Duodenal mucosa (tissue), 2 donors: ENCODE results near the gene KDM5B.
"Not testable (repeated sequence)": the region's sequence is repeated elsewhere in the genome, so short reads cannot be mapped to it uniquely, and the experiment has no call there.

Source experiments
- H3K27ac ChIP-seq: one replicate; pipeline ENCODE4 v1.7.0; 2013; ENCODE audit warnings: low read depth, low read length
- H3K27me3 ChIP-seq, 2 donors: one replicate each; pipeline ENCODE4 v1.7.0; 2013; ENCODE audit warnings: low read length in 2 of 2, control low read depth in 1 of 2; ENCODE audit not compliant: insufficient read depth in 2 of 2, control insufficient read depth in 1 of 2
- H3K36me3 ChIP-seq, 2 donors: one replicate each; pipeline ENCODE4 v1.7.0; 2013; ENCODE audit warnings: low read length in 2 of 2, control low read depth in 1 of 2; ENCODE audit not compliant: insufficient read depth in 2 of 2, control insufficient read depth in 1 of 2
- H3K4me1 ChIP-seq, 2 donors: one replicate each; pipeline ENCODE4 v1.7.0; 2013; ENCODE audit warnings: low read length in 2 of 2, control low read depth in 1 of 2; ENCODE audit not compliant: insufficient read depth in 2 of 2, control insufficient read depth in 1 of 2
- H3K4me3 ChIP-seq, 2 donors: one replicate each; pipeline ENCODE4 v1.7.0; 2013; ENCODE audit warnings: low read length in 2 of 2, low read depth in 1 of 2
- H3K9ac ChIP-seq, 2 donors: one replicate each; pipeline ENCODE4 v1.7.0; 2013; ENCODE audit warnings: low read length in 2 of 2, low read depth in 1 of 2
- H3K9me3 ChIP-seq, 2 donors: one replicate each; pipeline ENCODE4 v1.7.0; 2013; ENCODE audit warnings: low read length in 2 of 2, control low read depth in 1 of 2; ENCODE audit not compliant: control insufficient read depth in 1 of 2

The KDM5B gene

DNA sequence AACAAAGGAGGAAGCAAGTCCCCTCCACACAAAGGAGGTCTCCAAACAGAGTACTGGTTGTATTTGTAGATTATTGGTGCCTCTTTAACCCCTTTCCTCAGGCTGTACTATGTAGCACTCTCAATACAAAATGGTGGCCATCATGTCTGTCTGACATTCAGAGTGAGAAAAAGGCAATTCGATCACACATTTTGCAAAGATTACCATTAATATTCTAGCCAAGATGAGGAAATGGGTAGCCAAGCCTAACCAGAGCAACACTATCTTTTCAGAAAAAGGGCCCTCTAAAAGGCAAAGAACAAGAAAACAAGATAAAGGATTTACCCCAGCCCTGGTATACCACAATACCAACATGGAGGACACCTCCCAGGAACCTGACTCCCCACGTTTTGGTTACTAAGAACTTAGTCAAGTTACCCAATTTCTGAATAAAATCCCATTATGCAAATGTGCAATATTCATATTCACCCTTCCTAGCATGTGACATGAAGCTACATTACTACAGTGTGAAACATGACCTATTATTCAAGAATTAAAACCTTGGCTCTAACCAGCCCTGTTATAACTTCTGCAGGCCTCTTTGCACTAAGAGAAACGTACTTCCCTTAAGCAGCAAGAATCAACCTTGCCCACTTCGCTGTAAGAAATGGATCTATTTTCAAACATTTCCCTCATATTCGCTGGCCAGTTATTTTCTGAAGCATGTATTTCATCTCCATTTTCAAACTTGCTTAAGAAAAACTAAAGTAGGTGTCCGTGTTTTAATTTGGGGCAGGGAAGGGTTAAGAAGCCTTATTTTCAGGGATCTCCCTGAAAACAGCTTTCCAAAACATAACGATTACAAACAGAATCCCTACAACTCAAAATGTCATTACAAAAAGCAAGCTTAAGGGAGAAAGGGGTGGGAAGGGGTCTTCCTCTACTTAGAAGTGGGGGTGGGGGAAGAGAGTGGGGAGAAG is 2.1 kb downstream of the KDM5B start:
- H3K4me3 ChIP-seq: peak overlapping the region; percentile 78 to 92
- H3K9ac ChIP-seq: peak overlapping the region; percentile 48 to 61
- peaks cover 19 to 24% of the 10 kb centered on the region in 2 donors for H3K4me1 ChIP-seq

DNA sequence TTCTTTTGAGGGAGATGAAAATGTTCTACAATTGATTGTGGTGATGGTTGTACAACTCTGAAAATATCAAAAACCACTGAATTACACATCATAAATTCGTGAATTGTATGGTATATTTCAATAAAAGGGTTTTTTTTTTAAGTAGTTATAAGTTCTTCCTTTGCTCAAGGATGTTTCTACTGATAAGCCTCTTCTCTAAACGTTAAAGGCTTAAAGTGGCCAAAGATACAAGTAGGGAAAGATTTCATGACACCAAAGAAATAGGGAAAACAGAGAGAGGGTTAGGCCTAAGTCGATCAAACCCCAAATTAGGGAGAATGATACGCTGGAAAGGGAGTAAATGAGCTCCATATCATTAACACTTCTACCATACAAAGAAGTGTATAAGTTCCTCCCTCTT is 4.1 kb downstream of the KDM5B start:
- H3K4me1 ChIP-seq: peaks cover 15 to 19% of the 10 kb centered on the region in 2 donors
- no peaks in the 10 kb centered on the region for H3K27me3 ChIP-seq
- no peak overlapping the region for H3K4me3 ChIP-seq
- H3K36me3 ChIP-seq: no peaks in the 10 kb centered on the region
- H3K9me3 ChIP-seq: no peaks in the 10 kb centered on the region
- no peak overlapping the region for H3K27ac ChIP-seq
- no peak overlapping the region for H3K9ac ChIP-seq

More for the DNA sequence above, 2.1 kb downstream of the KDM5B start:
- Histone ChIP-seq H3K27ac (no peak overlapping the region), H3K9me3 (no peaks in the 10 kb centered on the region), H3K36me3 (no peaks in the 10 kb centered on the region), H3K27me3 (no peaks in the 10 kb centered on the region)

DNA sequence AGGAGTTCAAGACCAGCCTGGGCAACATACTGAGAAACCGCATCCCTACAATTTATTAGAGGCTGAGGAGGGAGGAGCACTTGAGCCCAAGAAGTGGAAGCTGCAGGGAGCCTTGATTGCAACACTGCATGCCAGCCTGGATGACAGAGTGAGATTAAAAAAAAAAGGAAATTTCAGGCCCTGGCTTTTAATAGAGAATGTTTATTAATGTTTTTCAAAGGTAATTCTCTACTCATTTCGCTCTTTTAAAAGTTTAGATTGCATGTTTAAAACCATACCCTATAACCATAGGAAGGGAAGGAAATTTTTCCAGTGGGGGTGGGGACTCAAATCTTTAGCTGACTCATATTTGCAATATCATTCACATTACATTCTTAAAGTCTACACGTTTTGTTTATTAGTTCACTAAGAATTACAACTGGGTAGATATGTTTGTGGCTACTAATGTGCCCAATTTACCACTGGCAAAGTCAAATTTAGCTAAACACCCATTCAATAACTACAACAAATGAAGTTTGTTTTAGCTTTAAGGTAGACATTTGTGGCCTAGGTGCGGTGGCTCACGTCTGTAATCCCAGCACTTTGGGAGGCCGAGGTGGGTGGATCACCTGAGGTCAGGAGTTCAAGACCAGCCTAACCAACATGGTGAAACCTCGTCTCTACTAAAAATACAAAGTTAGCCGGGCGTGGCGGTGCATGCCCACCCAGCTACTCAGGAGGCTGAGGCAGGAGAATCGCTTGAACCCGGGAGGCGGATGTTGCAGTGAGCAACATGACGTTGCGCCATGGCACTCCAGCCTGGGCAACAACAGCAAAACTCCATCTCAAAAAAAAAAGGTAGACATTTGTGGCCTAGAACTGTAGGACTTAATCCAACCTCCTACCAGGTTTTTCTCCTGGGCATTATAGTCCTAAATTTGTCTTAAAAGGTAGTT is 5.0 kb downstream of the KDM5B start:
- Histone ChIP-seq H3K4me3 (no peak overlapping the region), H3K27ac (no peak overlapping the region), H3K36me3 (no peaks in the 10 kb centered on the region), H3K4me1 (peaks cover 12 to 19% of the 10 kb centered on the region in 2 donors), H3K9me3 (no peaks in the 10 kb centered on the region), H3K27me3 (no peaks in the 10 kb centered on the region), H3K9ac (no peak overlapping the region)

DNA sequence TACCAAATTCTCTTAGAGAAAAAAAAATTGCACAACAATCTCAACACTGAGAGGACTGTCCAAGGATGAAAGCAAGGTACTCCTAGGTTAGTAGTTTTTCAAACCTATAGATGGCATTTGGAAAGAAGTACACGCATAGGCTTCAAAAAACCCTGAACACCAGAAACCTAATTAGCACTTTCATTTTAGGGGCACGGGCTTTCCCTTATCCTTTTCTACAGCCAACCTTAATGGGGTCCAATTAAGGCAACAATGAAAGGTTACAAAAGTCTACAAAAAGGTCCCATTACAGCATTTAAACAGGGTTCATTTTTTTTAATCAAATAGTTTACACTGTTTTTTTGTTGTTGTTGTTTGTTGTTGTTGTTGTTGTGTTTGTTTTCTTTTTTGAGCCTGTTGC is 6.2 kb downstream of the KDM5B start:
- Histone ChIP-seq H3K4me3 (no peak overlapping the region), H3K4me1 (peaks cover 12 to 19% of the 10 kb centered on the region in 2 donors), H3K27me3 (no peaks in the 10 kb centered on the region), H3K27ac (no peak overlapping the region), H3K36me3 (no peaks in the 10 kb centered on the region), H3K9ac (no peak overlapping the region), H3K9me3 (no peaks in the 10 kb centered on the region)

DNA sequence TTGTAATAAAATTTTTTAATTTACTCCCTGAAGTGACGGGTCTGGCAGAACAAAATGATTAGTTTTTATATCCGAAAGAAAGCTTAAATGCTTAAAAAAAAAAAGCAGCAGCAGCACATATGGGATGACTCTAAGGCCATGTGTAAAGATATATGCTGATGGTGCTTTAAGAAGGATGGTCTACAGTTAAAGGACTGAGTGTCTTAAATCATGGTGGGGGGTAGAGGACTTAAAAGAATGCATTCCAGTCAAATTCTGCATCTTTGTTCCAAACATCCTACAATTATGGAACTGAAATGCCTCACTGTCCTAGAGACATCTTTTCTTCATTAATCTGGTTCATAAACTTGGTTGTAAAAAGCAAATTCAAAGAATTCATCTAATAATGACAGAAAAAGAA is 7.0 kb downstream of the KDM5B start:
- Histone ChIP-seq H3K27ac (no peak overlapping the region), H3K4me3 (no peak overlapping the region), H3K36me3 (no peaks in the 10 kb centered on the region), H3K9ac (no peak overlapping the region), H3K4me1 (peaks cover 5 to 15% of the 10 kb centered on the region in 2 donors), H3K27me3 (no peaks in the 10 kb centered on the region), H3K9me3 (no peaks in the 10 kb centered on the region)

DNA sequence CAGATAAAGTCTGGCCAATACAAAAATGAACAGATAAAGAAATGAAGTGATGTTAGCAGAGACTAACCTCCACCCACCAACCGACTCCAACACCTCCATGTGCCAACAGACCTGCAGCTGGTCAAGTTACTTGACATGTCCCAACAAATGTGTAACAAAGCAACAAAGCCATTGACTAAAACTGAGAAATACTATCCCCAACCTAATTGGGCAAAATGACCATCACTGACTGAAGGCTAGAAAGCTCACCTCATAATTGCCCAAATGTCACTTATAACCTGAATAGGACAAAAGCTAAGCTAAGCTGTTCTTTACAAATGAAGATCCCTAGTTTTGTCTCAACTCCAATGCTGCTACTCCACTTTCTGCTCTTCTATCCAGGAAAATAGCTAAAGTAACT is 7.5 kb downstream of the KDM5B start:
- H3K4me3 ChIP-seq: no peak overlapping the region

DNA sequence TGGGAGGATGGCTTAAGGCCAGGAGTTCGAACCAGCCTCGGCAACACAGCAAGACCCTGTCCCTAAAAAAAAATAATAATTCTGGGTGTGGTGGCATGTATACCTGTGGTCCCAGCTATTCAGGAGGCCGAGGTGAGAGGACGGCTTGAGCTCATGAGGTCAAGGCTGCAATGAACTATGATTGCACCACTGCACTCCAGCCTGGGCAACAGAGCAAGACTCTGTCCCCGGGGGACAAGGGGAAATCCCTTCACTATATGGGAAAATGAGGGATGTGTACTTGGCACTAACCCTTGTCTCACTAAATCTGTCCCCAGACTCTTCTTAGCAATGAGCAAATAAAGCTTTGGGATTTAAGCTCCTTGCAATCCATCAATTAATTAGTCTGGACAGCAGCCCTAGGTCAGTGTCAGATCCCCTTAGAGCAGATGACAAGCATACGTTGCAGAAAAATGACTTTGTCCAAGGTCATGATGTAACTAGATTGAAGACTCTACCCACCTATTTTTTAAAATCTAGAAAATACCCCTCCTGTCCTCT is 9.4 kb downstream of the KDM5B start:
- no peaks in the 10 kb centered on the region for H3K9me3 ChIP-seq
- no peak overlapping the region for H3K4me3 ChIP-seq
- no peak overlapping the region for H3K27ac ChIP-seq
- H3K27me3 ChIP-seq: no peaks in the 10 kb centered on the region
- no peaks in the 10 kb centered on the region for H3K36me3 ChIP-seq
- peaks cover 0 to 7% of the 10 kb centered on the region in 2 donors for H3K4me1 ChIP-seq
- no peak overlapping the region for H3K9ac ChIP-seq

More for the DNA sequence above, 7.5 kb downstream of the KDM5B start:
- Histone ChIP-seq H3K27ac (no peak overlapping the region), H3K9ac (no peak overlapping the region), H3K4me1 (peaks cover under 1 to 11% of the 10 kb centered on the region in 2 donors), H3K36me3 (no peaks in the 10 kb centered on the region), H3K27me3 (no peaks in the 10 kb centered on the region), H3K9me3 (no peaks in the 10 kb centered on the region)

DNA sequence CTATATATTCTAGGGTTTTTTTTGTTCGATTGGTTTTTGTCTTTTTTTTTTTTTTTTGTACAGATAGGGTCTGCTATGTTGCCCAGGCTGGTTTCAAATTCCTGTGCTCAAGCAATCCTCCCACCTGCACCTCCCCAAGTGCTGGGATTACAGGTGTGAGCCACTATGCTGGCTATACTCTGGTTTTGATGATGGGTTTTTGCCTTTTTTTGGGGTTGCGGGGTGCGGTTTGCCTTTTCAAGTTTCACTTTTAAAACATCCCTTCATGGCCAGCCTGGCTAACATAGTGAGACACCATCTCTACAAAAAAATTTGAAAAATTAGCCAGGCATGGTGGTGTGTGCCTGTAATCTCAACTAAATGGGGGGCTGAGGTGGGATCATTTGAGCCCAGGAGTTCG is 10.0 kb downstream of the KDM5B start:
- Histone ChIP-seq H3K4me3 (no peak overlapping the region), H3K27ac (no peak overlapping the region), H3K36me3 (no peaks in the 10 kb centered on the region), H3K27me3 (no peaks in the 10 kb centered on the region), H3K4me1 (peaks cover 0 to 5% of the 10 kb centered on the region in 2 donors), H3K9me3 (no peaks in the 10 kb centered on the region), H3K9ac (no peak overlapping the region)

DNA sequence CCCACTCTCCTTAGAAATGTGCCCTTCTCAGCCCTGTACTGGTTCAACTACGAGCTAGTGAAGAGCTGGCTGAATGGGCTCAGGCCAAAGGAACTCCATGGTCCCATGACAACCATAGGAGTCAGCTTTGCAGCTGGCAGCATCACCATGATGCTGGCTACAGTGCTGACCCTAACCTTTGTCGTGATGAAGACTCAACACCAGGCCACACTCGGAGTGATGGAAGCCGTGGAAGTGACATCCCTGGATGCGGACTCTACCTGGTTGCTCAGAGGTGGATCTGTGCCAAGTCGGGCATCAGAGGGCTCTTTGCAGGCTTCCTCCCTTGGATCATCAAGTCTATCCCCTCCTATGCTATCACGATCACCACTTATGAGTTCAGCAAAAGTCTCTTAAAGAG is 11.6 kb downstream of the KDM5B start:
- H3K4me3 ChIP-seq: no peak overlapping the region
- H3K9me3 ChIP-seq: no peaks in the 10 kb centered on the region
- no peak overlapping the region for H3K9ac ChIP-seq
- no peaks in the 10 kb centered on the region for H3K4me1 ChIP-seq
- H3K36me3 ChIP-seq: no peaks in the 10 kb centered on the region
- no peaks in the 10 kb centered on the region for H3K27me3 ChIP-seq
- H3K27ac ChIP-seq: no peak overlapping the region

DNA sequence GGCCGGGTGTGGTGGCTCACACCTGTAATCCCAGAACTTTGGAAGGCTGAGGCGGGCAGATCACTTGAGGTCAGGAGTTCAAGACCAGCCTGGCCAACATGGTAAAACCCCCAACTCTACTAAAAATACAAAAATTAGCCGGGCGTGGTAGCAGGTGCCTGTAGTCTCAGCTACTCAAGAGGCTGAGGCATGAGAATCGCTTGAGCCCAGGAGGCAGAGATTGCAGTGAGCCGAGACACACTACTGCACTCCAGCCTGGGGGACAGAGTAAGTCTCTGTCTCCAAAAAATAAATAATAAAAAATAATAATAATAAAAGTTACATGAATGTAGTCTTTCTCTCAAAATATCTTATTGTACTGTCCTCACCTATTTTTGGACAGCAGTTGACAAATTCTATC is 13.3 kb downstream of the KDM5B start:
- not testable (repeated sequence) for H3K36me3 ChIP-seq, H3K9me3 ChIP-seq, H3K27ac ChIP-seq, H3K4me3 ChIP-seq, H3K9ac ChIP-seq, H3K27me3 ChIP-seq, H3K4me1 ChIP-seq
